ENCODE results near the gene DIS3L2.

The DIS3L2 gene

DNA sequence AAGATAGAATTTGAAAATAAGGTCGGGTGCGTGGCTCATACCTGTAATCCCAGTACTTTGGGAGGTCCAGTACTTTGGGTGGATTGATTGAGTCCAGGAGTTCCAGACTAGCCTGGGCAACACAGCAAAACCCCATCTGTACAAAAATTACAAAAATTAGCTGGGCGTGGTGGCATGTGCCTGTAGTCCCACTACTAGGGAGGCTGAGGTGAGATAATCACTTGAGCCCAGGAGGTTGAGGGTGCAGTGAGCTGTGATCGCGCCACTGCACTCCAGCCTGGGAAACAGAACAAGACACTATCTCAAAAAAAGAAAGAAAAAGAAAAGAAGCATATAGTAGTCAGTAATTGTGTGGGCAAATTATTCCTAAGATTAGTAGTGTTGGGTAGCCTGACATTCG is 222.8 kb downstream of the DIS3L2 start:
- DNase-seq (ENCODE audit: low read depth), result no peak

DNA sequence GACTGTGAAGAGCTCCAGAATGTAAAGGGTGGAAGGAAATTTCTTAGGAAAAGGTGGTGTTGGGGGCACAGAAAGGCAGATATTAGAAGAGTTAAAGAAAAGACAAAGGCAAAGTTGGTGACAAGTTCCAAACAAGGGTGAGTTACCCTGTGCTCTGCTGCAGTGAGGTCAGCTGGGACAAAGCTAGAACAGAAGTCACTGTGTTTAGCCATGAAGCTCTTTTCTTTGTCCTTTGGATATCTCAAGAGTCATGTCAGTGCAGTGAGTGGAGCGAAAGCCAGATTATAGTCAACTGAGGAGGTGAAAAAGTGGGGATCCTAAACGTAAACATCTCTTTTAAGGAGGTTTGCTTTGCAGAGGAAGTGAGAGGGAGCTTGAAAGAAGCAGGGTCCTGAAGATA is 229.3 kb downstream of the DIS3L2 start:
- DNase-seq (ENCODE audit: low read depth), result no peak

DNA sequence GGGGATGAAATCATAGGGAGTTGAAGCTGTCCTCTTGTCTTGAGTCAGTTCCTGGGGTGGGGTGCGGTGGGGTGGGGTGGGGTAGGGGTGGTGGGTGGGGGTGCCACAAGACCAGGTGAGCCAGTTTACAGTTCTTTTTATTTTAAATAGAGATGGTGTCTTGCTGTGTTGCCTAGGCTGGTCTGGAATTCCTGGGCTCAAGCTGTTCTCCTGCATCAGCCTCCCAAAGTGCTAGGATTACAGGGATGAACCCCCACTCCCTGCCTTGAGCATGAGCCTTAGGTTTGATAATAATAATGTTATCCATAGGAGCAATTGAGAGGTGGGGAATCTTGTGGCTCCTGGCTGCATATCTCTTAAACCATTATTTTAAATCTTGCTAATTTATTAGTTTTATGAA is 234.0 kb downstream of the DIS3L2 start:
- DNase-seq (ENCODE audit: low read depth), result no peak

DNA sequence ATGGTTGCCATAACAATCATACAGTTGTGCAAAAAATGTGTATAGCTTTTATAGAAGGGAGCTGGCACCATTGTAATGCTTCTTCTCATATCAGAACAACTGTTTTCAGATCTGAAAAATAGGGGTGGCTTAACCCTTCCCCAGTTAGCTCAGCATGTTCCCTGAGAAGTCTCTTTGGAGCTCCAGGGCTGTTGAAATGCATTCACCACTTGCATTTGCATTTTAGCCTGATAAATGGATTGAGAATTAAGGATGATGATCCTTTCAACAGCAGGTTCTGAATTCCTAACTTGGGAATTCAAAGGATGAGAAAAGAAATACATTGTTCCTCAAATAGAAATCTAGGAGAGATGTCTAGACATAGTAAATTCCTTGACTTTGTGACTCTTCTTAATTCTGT is 235.3 kb downstream of the DIS3L2 start:
- no peak for DNase-seq (ENCODE audit: low read depth)

GRCh38 chr2:232200195-232200594 is 238.7 kb downstream of the DIS3L2 start:
- DNase-seq (ENCODE audit: low read depth), result no peak

GRCh38 chr2:232203166-232203891 is 241.8 kb downstream of the DIS3L2 start:
- DNase-seq (ENCODE audit: low read depth), result no peak

DNA sequence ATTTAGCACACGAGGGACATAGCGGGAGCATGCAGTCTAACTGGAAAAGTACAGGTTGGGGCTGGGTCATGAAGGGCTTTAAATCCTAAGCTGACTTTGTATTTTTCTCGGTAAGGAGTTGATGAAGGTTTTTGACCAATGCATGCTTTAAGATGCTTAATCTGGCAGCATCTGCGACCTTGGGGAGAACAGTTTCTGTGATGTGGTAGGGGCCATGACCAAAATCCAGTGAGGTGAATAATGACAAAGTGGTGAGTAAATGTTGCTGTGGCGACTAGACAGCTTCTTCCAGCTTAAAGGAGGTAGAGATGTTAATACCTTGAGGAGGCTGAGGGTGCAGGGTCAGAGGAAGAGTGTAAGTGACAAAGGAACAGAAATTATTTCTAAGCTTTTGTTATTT is 242.4 kb downstream of the DIS3L2 start:
- no peak for DNase-seq (ENCODE audit: low read depth)

- DNase-seq (ENCODE audit: low read depth), result no peak
Measured at GRCh38 chr2:232204457-232204931, 243.0 kb downstream of the DIS3L2 start.

GRCh38 chr2:232207174-232207573 is 245.7 kb downstream of the DIS3L2 start:
- DNase-seq (ENCODE audit: low read depth), result no peak

- no peak for DNase-seq (ENCODE audit: low read depth)
Measured at GRCh38 chr2:232210306-232210705, 248.8 kb downstream of the DIS3L2 start.

GRCh38 chr2:232211743-232212686 is 250.5 kb downstream of the DIS3L2 start:
- no peak for DNase-seq (ENCODE audit: low read depth)

GRCh38 chr2:232213176-232213575 is 251.7 kb downstream of the DIS3L2 start:
- no peak for DNase-seq (ENCODE audit: low read depth)

GRCh38 chr2:232214053-232214452 is 252.5 kb downstream of the DIS3L2 start:
- no peak for DNase-seq (ENCODE audit: low read depth)

GRCh38 chr2:232216028-232216427 is 254.5 kb downstream of the DIS3L2 start:
- DNase-seq (ENCODE audit: low read depth), result no peak

DNA sequence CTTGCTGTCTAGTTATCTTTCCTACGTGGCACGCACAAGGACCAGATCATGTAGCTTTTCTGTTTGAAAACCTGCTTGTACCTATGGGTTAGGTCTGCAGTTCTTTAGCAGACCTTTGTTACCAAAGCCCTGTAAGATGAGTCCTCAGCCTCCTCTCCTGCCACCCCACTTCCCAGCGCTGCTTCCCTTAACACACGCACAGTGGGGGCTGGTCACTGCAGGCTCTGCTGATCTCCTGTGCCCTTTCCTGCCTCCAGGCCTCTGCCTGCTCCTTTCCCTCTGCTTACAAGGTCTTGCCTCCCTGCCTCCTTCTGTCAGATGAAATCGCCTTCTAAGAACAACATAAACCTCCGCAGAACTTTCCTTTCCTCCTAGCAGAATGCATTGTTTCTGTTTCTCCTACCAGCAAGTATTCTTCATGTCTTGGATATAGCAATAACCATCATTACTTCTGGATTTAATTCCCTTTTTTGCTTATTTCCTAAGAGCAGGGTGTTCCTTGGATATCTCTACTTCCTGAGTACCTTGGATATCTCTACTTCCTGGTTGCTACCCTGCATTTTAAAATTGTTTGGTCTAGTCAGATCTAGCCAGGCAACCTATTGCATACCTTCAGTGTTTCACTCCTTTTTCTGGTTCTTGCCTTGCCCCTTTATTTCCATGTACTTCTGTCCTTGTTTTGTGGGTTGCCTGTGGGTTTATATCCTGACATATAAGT is 257.4 kb downstream of the DIS3L2 start:
- DNase-seq (ENCODE audit: low read depth), result no peak

DNA sequence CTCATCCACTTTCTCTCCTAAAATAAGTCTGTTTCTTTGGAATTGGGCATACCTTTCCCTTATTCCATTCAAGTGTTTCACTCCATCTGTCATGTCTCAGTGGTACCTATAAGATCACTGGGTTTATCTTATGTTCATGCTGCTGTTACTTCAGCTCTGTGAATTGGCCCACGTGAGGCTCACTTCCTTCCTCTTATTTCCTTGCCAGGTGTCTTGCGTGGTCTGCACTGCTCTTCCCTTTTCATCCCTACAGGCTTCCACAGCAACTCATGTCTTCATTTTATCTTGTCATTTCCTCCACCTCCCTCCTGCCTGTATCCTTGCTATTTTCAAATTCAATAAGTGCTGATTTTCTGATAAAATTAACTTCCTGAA is 258.0 kb downstream of the DIS3L2 start:
- no peak for DNase-seq (ENCODE audit: low read depth)

- DNase-seq (ENCODE audit: low read depth), result no peak
Measured at GRCh38 chr2:232219932-232220331, 258.4 kb downstream of the DIS3L2 start.

GRCh38 chr2:232225429-232225828 is 263.9 kb downstream of the DIS3L2 start:
- no peak for DNase-seq (ENCODE audit: low read depth)

DNA sequence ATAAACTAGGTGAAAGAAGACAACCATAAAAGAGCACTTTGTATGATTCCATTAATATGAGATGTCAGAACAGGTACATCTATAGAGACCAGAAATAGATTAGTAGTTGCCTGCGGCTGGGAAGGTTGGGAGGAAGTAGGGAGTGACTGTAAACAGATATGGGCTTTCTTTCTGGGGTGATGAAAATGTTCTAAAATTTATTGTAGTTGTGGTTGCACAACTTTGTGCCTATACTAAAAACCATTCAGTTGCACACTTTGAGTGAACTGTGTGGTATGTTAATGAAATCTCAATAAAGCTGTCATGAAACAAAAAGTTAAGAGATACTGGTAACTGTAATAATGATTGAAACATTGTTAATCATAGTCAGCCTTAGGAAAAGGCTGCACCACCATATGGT is 264.4 kb downstream of the DIS3L2 start:
- no peak for DNase-seq (ENCODE audit: low read depth)

- DNase-seq (ENCODE audit: low read depth), result no peak
Measured at GRCh38 chr2:232228332-232228731, 266.8 kb downstream of the DIS3L2 start.

GRCh38 chr2:232228971-232229894 is 267.7 kb downstream of the DIS3L2 start:
- DNase-seq (ENCODE audit: low read depth), result no peak
